GM21529 (cell line): ENCODE results near the gene SYCN.
A peak's percentile ranks its signal among the peaks of the same experiment; 100 is the strongest.
"Not testable (repeated sequence)": the region's sequence is repeated elsewhere in the genome, so short reads cannot be mapped to it uniquely, and the experiment has no call there.

ENCODE experiments used
- ATAC-seq: cut with Tn5 transposase; IDR thresholded peaks from one replicate; pipeline ENCODE4 v1.9.1; 2021; ENCODE audit not compliant: unreplicated experiment

Gene SYCN, protein sequence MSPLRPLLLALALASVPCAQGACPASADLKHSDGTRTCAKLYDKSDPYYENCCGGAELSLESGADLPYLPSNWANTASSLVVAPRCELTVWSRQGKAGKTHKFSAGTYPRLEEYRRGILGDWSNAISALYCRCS

GRCh38 chr19:39203372-39204341, at the start of gene SYCN:
Gene SYCN, minus strand, starts transcription at chr19:39204263. Its CDS starts 9 bp downstream, at chr19:39204254.
- ATAC-seq, result no peak

DNA sequence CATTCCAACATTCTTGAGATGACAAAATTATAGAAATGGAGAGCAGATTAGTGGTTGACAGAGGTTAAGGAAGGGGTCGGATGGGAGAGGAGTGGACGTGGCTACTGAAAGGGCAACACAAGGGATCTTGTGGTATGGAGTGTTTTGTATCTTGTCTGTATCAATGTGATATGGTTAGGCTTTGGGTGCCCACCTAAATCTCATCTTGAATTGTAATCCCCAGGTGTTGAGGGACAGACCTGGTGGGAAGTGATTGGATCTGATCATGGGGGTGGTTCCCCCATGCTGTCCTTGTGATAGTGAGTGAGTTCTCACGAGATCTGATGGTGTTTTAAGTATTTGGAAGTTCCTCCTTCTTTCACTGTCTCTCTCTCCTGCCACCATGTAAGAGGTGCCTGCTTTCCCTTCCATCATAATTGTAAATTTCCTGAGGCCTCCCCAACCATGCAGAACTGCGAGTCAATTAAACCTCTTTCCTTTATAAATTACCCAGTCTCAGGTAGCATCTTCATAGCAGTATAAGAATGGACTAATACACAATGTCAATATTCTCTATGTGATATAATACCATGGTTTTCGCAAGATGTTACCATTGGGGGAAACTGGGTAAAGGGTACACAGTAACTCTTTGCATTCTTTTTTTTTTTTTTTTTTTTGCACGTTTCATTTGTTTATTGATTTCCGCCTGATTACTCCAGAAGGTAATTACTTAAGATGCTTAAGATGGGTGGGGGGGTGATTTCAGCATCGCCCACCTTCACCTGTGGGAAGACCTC, 49.5 kb upstream of the SYCN start:
- ATAC-seq, result no peak

DNA sequence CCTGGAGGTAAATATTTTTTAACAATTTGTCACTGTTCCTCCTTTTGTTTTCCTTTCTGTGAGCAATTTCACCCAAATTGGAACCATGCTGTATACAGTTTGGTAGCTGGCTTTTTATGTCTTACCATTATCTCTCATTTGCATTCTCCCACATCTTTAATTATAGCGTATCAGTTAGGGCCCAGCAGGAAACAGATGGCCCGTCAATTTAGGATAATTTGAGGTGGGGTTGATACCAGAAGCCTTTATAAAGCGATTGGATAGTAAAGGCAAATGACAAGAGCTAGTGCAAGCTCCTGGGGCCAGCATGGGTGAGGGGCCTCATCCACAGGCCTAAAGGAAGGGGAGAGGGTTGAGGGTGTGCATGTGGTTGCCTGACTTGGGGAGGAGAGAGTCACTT, 48.4 kb upstream of the SYCN start:
- no peak for ATAC-seq

- no peak for ATAC-seq
These were observed 47.8 kb upstream of the SYCN start for GRCh38 chr19:39251846-39252245.

DNA sequence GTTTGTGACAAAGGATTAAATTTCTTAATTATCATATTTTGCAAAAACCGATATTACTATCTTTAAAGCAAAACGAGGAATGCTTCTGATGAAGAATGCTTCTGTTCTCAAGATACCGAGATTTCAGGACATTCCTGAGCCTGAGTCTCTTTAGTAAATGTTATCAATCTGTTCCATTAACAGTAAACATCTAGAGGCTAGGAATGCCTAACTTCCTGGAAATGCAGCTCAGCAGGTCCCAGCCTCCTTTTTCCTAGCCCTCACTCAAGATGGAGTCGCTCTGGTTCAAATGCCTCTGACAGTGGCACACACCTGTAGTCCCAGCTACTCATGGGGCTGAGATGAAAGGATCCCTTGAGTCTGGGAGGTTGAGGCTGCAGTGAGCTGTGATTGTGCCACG, 47.0 kb upstream of the SYCN start:
- ATAC-seq, result no peak

DNA sequence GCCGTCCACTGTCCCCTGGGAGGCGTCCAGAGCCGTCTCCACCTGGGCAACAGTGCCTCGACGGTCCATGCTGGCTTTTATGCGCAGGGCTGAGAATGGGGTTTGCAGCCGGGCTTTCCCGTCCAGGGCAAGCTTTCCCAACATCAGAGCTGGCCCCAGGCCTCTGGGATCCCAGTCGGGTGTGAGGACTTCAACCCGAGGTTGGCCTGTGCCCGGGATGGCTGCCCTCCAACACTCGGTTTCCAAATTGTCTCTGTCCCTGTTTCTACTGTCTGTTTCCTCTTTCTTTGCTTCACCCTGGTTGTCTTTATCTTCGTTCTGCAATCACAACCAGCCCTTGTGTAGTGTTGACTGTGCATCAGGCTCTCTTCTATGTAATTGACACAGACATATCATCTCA, 44.7 kb upstream of the SYCN start, which contains the start of gene IFNL4:
Gene IFNL4, minus strand, starts transcription at position 51 of the 400 bp plus-strand sequence.
- no peak for ATAC-seq

DNA sequence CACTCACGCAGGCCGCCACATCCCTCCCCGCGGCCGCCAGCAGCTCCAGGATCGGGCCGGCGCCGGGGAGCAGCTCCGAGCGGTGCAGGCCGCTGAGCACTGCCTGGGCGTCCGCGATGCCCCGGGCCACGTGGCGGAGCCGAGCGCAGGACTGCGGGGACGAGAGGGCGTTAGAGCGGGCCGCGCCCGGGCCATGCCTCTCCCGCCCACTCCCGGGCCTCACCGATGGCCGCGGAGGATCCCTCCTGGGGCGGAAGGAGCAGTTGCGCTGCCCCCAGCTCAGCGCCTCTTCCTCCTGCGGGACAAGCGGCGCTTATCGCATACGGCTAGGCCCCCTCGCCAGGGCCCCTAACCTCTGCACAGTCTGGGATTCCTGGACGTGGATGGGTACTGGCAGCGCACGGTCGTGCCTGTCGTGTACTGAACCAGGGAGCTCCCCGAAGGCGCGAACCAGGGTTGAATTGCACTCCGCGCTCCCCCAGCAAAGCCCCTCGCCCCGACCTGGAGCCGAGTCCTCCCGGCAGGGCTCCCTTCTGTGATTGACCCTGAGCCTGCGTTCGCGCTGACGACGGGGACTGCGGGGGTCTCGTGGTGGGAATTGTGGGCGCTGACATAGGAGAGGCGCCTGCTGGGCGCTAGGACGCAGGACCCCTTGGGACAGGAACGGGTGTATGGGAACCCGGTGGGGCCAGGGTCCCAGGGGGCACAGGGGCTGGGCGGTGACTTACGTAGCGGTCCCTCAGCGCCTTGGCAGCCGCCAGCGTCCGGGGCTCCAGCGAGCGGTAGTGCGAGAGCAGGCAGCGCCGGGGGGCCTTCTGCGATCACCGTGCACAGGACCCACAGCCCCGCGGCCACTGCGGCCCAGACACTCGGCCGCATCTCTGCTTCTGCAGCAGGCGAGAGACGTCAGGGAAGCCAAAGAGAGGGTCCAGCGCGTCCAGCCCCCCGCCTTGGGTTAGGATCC, 43.9 kb upstream of the SYCN start:
- ATAC-seq, result no peak

DNA sequence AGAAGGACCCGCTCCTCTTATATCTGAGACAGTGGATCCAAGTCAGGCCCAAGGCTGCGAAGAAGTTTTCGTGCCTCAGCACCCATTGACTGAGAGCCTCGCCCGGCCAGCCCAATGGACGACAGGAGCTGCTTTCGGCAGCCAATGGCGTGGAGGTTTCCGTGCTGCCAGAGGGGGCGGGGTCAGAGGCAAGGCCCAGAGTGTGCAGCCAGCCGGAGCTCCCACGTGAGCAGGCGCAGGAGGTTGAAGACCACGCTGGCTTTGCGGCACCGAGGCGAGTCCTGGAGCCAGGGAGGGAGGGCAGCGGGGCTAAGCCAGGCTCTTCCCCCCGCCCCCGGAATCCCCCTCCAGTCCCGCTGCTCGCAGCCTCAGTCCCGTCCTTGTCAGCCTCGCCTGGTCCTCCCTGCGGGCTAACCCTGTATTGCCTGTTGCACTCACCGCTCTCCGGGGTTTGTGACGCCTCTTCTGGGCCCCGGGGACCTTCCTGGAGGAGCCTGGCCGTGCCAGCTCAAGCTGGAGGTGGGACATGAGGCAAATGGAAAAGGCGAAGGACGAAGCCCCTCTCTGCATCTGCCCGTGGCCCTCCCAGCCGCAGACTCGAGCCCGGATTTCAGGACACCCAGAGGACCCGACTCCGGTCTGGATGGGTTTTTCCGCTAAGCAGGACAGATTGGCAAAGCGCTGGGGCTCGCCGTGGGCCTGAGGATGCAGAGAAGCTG, 43.0 kb upstream of the SYCN start:
- no peak for ATAC-seq

DNA sequence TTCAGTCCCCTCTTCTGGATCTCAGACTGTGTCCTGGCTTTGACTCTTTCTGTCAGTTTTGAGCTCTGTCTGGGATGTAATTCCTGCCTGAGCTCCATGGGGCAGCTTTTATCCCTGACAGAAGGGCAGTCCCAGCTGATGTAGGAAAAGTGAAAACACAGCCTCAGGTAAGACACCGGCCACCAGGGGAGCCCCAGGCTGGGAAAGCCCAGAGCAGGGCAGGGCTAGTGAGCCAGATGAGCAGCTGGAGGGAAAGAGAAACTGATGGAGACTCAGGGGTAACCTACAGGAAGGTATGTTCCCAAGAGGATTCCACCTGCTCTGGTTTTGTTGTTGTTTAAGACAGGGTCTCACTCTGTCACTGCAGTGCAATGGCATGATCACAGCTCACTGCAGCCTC, 41.1 kb upstream of the SYCN start:
- not testable (repeated sequence) for ATAC-seq

DNA sequence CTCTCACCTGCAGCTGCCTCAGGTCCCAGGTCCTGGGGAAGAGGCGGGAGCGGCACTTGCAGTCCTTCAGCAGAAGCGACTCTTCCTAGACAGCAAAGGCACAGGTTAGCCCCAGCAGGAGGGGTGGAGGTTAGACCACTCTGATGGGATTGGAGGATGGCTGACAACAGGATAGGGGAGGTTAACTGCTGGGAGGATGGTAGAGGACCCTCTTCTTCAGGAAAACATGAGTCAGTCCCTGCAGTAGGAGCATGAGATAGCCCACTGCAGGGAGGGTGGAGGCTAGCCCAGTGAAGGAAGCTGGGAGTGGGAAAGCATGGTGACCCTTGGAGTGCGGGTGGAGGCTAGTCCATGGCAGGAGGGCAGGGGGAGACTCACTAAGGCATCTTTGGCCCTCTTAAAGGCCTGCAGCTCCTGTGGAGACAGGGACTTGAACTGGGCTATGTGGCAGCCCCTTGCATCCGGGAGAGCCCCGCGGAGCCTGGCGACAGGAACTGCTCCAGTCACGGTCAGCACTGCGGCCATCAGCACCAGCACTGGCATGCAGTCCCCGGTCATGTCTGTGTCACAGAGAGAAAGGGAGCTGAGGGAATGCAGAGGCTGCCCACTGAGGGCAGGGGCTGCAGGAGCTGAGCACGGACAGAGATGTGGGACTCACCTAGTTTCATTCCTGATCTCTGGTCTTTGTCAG, 40.5 kb upstream of the SYCN start, which contains the start of gene IFNL3:
Gene IFNL3, minus strand, starts transcription at position 597 of the 691 bp plus-strand sequence. Its CDS starts 39 bp downstream, at position 558.
- ATAC-seq, result not testable (repeated sequence)

GRCh38 chr19:39243741-39244140, 39.7 kb upstream of the SYCN start:
- not testable (repeated sequence) for ATAC-seq

DNA sequence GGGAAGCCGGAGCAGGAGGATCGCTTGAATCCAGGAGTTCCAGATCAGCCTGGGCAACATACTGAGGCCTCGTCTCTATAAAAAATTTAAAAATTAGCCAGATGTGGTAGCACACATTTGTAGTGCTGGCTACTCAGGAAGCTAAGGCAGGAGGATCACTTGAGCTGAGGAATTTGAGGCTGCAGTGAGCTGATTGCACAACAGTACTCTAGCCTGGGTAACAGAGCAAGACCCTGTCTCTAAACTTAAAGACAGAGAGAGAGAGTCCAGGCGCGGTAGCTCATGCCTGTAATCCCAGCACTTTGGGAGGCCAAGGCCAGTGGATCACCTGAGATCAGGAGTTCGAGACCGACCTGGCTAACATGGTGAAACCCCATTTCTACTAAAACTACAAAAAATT, 36.4 kb upstream of the SYCN start:
- no peak for ATAC-seq

GRCh38 chr19:39238944-39239343, 34.9 kb upstream of the SYCN start:
- no peak for ATAC-seq

- no peak for ATAC-seq
These were observed 34.1 kb upstream of the SYCN start for GRCh38 chr19:39238209-39238608.

DNA sequence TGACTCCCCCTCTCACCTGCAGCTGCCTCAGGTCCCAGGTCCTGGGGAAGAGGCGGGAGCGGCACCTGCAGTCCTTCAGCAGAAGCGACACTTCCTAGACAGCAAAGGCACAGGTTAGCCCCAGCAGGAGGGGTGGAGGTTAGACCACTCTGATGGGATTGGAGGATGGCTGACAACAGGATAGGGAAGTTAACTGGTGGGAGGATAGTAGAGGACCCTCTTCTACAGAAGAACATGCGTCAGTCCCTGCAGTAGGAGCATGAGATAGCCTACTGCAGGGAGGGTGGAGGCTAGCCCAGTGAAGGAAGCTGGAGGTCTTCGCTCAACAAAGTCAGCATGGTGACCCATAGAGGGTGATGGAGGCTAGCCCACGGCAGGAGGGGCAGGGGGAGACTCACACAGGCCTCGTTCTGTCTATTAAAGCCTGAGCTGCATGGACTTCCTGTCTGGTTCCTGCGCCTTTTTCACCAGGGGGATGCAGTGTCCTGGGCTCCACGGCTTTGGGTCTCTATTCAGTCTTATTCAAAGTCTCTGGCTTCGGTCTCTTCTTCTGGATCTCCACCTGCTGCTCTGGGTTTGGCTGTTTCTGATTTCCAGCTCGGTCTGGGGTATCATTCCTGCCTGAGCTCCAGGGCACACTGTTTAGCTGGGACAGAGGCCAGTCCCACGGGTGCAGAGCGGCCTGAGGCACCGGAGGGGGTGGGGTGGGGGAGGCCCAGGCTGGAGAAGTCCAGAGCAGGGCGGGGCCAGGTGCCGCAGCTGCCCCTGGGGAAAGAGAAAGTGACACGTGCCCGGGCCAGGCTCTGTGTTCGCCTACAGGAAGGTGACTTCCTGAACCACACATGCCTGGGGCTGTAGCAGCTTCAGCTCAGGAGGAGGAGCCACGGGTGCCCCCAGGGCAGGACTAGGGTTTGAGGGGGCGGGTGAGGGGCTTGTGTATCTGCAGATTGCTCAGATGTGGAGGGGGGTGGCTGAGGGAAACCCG, 33.4 kb upstream of the SYCN start:
- peak; percentile 76 for ATAC-seq

DNA sequence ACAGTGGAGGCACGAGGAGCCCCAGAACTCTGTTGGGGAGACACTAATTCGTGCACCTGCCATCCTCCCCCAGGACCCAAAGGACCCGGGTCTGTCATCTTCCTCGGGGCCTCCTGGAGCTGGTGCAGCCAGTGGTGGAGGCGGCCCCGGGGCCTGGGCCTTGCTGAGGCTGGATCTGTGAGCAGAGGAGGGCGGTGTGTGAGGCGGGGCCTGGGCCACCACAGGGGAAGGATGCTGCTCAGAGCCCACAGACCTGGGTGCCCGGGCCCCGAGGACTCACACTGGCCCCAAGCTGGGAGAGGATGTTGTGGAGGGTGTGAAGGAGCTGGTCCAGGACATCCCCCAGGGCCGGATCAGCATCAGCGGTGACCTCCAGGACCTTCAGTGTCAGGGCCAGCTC, 32.5 kb upstream of the SYCN start:
- ATAC-seq, result no peak

- ATAC-seq, result no peak
These were observed 28.6 kb upstream of the SYCN start for GRCh38 chr19:39232708-39233107.
